HG02642 (cell line): Measurements from ENCODE around the gene TPP1.

Experiments
- ATAC-seq: cut with Tn5 transposase; IDR thresholded peaks from one replicate; pipeline ENCODE4 v1.9.1; 2021; ENCODE audit warnings: mild to moderate bottlenecking; ENCODE audit not compliant: unreplicated experiment, poor library complexity

The TPP1 gene

DNA sequence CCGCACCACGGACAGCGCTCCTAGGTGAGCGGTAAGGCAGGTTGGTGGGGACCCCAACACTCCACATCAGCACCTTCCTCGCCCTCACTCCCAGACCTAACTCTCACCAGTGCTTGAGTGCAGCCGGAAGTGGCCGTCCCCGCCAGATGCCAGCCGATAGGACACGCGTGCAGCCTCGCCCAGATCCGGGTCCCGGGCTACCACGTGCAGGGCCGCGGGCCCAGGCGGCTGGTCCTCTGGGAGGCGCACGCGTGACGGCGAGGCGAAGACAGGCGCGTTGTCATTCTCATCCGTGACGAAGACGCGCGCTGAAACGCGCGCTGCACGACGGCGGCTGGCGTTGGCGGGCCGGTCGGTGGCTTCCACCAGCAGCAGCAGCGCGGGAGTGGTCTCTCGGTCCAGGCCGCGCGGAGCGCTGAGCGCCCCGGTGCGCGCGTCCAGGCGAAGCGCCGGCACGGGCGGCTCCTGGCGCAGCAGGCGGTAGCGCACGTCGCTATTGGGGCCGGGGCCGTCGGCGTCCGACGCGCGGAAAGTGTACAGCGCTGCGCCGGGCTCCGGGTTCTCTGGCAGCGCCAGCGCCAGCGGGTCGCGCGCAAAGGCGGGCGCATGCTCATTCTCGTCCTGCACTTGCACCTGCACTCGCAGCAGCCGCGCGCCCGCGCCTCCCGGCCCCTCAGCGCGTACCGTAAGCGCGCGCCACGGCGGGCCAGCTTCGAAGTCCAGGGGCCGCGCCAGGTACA is 10.8 kb upstream of the TPP1 start:
- no peak for ATAC-seq

DNA sequence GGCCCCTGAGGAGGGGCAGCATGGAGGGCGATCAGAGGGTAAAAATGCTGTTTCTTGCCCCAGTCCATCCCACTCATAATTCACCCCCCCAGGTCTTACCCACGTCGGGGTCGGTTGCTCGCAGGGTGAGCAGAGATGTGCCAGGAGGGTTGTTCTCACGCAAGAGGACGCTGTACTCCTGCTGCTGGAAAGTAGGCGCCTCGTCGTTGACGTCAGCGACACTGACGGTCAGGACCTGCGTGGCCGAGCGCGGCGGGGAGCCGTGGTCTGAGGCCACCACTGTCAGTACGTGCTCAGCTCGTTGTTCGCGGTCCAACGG is 10.3 kb upstream of the TPP1 start:
- no peak for ATAC-seq

DNA sequence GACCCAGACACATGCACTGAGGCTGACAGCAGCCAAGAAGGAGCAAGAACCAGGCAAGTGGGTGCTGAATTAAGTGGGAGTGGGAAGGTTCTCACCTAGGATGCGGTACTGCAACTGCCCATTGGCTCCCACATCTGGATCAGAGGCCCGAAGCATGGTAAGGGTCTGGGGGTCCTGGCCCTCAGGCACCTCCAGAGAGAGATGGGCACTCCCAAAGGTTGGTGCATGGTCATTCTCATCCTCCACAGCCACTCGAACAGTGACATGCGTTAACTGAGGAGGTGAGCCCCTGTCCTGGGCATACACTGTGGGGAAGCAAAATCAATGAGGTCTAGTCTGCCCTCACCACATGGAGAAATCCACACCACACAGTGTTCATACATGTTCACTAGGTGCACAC is 9.3 kb upstream of the TPP1 start:
- ATAC-seq: no peak

DNA sequence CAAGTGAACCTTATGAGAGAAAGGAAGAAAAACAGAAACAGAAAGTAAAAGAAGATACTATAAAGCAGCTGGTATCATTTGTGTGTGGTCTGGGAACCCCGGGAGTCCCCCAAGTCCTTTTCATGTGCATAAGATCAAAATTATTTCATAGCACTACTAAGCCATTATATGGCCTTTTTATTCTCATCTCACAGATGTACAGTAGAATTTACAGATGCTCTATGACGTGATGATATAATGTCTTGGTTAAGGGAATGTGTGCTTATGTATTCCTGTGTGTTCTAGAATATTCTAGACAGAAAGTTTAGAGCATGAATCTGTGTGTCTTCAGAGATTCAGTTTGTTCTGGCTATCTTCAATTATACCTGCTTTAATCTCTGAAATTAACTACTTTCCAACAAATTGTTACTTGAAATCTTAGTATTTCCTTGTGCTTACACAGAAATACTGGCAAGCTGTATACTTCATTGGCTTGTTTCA is 8.6 kb upstream of the TPP1 start:
- ATAC-seq: peak; percentile 56

DNA sequence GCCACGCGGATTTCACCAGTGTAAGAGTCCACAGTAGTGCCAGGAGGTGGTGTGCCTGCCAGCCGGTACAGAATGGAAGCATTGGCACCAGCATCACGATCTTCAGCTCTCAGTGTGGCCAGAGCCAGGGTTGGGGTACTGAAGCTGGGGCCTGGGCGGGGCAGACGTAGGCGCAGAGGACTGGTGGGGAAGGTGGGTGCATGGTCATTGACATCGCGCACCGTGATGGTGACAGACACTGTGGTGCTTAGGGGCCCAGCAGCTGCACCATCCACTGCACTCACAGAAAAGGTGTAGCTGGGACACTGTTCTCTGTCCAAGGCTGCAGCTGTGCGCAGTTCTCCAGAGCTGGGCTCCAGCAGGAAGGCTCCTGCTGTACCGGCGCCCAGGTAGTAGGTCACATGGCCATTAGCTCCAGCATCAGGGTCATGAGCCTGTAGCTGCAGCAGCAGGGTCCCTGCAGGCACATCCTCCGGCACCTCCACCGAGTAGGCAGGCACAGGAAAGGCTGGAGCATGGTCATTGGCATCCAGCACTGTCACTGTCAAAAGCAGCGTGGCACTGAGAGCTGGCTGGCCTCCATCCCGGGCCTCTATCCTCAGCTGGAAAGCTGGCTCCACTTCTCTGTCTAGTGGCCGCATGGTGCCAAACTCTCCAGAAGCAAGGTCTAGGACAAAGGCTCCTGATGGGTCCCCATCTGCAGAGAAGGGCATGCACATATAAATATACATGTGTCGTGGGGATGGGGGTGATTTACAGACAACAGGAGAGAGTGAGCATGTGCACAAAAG is 7.9 kb upstream of the TPP1 start:
- peak; percentile 9 for ATAC-seq

DNA sequence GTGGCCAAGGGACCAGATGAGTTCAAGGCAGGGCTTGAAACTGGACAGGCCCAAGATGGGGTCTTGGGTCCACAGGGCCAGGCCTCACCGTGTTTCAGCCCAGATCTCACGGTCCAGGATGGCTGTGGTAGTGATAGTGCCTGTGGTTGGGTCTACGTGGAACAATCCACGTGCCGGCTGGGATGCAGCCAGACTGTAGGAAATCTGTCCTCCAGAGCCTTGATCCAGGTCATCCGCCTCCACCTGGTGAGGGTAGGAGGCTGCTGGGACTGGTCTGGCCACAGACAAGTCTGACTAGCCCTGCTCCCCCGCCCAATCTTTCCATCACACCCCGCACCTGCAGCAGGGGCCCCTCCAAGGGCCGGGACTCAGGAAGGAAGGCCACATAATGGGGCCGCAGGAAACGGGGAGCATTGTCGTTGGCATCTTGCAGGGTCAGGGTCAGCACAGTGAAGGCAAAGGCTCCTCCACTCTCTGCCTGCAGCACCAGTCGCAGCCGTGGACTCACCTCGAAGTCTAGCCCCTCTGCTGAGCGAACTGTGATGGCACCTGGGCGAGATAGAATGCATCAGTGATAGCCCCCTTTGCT is 6.7 kb upstream of the TPP1 start:
- no peak for ATAC-seq

DNA sequence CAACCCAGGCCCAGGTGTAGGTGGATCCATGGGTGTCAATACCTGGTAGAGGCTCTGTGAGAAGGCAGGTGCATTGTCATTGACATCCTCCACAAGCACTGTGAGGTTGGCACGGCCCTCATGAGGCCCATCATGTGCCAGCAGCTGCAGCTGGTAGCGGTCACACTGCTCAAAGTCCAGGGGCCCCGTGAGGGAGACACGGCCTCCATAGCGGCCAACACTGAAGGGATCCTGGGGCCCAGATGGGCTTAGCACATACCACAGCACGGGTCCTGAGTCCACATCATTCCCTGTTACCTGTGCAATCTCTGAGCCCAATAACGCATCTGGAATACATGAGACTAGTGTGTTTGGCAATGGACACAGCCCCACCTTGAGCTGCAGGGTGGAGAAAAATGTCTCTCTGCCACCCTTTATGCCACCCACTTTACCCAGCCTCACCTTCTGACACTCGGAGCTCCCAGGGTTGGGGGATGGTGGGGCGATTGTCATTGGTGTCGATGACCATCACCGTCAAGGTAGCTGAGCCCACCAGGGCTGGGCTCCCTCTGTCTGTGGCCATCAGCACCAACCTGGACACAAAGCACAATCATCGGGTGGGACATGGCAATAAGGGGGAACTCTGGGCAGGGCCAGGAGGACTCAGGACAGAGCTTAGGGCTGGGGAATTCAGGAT is 6.1 kb upstream of the TPP1 start:
- no peak for ATAC-seq

DNA sequence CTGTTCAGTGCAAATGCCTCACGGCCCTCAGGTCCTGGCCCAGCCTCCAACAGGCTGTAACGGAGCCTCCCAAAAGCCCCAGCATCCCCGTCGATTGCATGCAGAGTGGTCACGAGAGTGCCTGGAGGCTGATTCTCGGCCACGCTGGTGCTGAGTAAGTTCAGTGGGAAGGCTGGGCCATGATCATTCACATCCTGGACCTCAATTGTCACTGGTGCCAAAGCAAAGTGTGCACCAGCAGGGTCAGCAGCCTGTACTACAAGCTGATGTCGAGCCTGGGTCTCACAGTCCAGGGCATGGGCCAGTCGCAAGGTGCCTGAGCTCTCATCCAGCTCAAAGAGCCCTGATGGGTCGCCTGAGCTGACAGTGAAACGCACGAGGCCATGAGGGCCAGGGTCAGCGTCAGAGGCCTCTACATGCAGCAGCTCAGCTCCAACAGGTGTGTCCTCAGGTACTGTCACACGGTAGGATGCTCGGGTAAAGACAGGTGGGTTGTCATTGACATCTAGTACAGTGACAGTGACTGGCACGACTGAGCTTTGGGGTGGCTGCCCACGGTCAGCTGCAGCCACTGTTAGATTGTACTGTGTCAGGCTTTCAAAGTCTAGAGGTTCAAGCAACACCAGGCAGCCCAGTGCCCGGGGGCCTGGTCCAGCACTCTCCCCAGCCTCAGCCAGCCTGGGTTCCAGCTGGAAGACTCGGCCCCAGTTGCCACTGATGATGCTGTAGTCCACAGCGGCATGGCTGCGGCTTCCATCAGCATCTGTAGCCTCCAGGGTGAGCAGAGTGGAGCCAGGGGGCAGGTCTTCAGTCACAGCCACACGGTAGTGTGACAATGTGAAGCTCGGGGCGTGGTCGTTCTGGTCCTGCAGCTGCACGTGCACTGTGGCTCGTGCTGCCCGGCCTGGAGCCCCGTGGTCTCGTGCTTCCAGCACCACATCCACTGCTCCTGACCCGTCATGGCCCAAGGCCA is 4.5 kb upstream of the TPP1 start:
- ATAC-seq: no peak

DNA sequence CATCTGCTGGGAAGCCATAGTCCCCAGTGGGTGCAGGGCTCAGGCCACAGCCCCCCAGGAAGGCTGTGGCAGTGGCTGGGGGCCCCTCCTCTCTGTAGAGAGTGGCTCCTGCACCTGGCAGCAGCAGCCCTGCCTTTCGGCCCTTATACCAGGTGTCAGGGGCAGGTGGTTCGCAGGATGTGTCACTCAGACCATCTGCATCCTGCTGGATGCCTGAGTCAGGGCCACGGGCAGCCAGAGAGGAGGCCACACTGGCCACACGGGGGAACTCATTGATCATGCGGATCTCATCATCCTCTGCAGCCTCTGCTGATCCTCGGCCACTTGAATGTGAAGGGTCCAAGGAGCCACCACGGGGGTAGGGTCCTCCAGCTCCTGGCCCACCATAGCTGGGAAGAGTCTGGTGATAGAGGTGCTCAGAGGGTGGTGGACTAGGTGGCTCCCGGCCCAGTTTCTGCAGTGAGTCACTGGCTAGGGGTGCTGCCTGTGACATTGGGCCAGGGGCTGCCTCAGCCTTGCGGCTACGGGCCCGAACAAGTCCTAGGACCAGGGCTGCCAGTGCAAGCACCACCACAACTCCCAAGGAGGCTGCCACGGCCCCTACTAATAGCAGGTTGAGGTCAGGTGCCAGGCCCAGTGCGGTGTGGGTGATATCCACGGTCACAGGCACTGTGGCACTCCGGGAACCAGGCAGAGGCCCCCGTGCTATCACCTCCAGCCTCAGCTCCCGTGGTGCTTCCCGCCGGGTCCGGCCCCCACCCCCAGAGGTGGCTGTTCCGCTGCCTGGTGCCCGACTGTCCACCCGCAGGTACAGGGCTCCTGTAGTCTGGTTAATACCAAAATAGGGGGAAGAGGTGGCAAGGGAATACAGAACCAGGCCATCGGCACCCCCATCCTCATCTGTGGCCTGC is 3.3 kb upstream of the TPP1 start:
- ATAC-seq: no peak

DNA sequence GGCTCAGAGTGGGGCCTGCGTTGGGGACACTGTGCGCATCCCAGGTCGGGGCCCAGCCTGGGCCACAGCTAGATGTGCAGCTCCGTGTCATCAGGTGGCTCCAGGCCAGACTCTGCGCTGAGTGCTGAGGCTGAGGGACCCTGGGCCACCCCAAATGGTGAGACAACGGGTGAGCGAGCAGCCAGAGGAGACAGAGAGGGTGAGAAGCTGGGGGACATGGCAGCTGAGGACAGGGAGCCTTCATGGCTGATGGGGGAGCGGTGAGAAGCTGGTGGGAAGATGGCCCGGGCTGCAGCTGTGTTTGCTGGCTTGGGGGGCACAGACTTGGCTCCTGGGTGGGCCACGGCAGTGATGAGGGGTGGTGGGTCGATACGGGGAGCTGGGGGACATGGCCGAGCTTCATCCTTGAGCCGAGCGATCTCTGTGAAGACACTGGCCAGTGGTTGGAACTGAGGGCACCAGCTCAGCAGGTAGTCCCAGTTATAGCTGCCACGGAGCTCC is 2.5 kb upstream of the TPP1 start:
- no peak for ATAC-seq

DNA sequence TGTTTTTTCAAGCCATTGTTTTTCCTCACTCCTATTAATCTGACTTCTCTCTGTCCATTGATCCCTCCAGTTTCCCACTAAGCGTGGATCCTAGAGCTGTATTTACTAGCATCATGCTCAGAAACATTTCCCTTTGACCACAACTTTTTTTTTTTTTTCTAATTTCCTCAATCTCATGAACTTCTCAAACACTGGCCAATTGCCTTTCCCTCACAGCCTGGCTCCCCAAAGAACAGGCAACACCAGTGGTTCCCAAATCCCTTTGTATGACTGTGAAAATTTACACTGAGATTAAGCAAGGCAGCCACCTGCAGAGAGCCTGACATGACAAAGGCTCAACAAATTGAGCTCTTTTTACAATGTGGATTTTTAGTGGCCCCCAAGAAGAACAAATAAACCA is 1.4 kb upstream of the TPP1 start:
- no peak for ATAC-seq

DNA sequence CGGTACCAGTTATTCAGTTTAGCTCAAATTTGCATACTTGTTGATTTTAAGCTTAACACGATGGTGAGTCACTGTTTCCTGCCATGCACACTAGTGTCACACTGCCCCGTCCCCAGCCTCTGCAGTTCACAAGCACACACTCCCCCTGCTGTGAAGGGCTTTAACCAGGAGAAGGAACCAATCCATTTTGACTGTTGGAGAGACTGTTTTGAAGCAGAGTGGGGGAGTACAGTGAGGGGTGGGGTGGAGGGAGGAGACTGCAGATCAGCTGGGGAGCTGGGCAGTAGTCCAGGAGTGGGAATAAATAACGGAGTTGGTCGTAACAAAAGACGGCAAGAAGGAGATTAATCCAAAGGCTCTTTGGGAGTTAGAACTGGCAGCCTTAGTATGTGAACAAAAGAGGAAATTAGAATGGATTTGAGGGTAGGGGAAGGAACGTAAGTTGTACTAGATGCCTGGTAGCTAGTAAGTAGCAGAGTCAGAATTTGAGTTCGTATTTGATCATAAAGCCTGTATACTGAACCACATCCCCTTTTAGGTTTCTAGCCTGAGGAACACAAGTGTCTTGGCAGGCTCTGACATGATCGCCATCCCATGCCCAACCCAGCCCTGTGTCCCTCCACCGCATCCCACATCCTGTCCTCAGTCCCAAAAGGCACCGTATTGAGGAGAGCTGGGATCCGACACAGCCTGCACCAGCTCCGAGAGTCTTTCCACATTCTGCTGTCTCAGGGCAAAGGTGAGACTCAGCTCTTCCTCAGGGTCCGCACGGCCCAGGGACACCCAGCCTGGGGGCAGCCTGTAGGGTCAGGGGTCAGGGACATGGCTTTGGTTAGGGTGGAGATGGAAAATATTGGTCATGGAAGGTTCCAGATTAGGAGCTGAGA is 862 bp downstream of the TPP1 start:
- no peak for ATAC-seq

DNA sequence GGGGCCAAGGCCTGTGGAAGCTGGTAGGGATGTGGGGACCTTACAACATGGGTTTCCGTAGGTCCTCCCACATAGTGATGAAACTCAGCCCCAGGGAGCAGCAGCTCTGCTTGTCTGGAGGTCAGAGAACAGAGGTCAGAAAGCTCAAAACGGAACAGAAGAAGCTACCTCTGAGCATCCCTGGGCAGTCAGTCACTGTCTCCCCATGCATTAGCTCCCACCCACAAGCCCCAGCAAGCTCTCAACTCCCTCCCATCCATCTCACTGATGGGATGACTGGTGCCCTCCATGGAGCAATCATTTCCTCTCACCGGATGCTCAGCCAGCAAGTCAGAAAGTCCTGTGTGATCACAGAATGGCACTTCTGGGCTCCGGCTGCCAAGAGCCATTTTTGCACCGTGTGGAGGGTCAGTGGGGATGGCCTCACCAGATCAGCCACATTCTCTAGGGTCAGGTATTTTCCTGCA is 1.9 kb downstream of the TPP1 start:
- no peak for ATAC-seq

DNA sequence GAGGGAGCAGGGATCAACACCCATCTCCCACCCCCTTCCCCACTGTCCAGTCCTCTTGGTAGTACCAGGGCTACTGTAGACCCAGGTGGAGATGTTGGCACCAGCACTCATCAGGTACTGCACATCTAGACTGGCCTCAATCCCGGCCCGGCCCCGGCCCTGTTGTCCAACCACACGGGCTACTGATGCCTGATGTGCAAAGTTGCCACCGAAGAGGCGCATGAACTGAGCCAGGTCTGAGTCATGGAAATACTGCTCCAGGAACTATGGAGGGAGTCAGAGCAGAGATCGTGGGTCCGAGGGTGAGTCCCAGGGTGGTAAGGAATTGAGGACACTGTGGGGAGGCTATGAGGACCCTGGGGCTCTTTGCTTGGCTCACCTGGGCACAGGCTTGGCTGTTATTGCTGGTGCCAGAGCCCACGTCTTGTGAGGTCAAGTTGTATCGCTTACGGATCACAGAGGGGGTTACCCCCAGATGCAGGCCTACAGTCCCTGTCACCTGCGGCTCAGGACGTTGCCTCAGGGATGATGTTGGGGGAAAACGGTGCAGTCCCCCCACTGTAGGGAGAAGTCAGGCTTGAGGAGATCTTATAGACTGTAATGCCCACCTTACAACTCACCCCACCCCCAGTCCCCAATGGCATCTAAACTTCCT is 2.5 kb downstream of the TPP1 start:
- no peak for ATAC-seq

DNA sequence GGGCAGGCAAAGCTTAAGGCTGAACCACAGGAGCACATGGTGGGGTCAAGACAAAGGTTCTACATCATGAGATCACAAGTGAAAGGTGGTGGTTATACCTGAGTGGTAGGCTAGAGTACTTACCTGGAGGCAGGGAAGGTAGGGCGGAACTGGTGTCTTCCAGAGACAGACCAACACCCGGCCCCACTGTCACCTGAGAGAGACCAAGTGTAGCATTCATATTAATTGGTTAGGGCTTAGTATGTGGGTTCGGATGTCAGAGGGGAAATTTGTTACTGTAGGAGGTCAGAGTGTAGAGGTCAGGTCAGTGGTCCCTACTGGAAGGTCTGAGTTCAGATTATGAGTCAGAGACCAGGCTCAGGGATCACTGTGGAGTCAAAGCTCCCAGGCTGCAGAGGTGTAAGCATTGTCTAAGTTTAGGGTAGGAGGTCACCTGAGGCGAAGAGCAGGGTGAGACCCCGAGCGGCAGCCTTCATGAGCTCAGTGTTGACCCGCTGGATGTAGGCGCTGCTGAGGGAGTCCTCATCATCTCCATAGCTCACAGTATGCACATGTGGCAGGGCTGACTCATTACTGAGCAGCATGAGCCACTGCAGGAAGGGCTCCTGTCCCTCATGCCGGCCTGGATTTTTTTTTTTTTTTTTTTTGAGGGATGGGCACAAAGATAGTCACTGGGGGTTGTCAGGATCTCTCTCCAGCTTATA is 3.2 kb downstream of the TPP1 start:
- ATAC-seq: no peak

DNA sequence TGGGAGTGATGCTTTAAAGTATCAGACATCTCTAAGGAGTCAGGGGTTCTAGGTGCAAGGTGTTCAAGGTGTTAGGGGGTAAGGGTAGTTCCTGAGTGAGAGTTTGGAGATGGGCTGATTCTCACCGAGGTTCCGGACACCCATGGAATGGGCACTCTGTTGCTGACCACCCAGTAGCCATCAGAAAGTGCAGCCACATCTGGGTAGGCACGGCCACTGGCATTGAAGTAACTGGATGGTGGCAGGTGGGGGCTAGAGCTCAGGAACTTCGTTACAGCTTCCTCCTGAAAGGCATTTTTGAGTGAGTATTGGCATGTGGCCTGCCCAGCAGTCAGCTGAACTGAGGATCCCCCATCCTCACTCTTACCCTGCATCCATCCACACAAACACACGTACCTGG is 4.2 kb downstream of the TPP1 start:
- no peak for ATAC-seq

DNA sequence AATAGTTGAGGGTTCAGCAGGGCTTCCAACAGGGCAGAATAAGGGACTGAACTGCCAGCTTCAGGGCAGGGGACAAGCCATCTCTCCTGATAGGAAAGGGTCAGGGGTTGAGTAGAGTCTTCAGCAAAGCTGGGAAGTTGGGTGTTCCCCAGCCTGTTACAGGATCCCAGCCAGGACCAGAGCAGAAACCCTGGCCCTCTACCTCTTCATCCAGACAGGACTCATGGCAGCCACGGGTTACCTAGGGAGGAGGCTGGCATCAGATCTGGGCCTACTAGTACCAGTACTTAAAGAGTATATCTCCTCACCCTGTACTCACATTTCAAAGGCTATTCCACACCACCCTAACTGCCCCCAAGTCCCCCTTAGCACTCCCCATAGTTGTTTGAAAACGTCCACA is 4.8 kb downstream of the TPP1 start:
- no peak for ATAC-seq
